Psoas muscle (tissue), 8 donors: ENCODE results near the gene CD300LD. TPM values are rescaled to one million over a fixed set of nuclear protein-coding genes. Genes with fewer than 3 reads are reported as not detected.

Source experiments
- ATAC-seq, 4 donors: fragments of 200-7000 bp; cut with Tn5 transposase; one replicate each; pipeline ENCODE4 v1.9.1; 2020; ENCODE audit warnings: moderate library complexity in 3 of 4, mild to moderate bottlenecking in 2 of 4
- DNase-seq, 2 donors: peaks; one replicate each; pipeline ENCODE4 v3.0.0-alpha.2; 2020
- H3K27ac ChIP-seq: fragments of 200-600 bp; one replicate; pipeline ENCODE4 v1.8.0; 2022
- H3K27me3 ChIP-seq, 3 donors: fragments of 200-600 bp in 1 of 3; one replicate each; pipeline versions ENCODE4 v1.6.1 to v1.8.0; 2013 to 2022; ENCODE audit warnings: low read length in 2 of 3, mild to moderate bottlenecking in 2 of 3, moderate library complexity in 1 of 3; ENCODE audit not compliant: insufficient read depth in 3 of 3
- H3K36me3 ChIP-seq, 2 donors: fragments of 200-600 bp in 1 of 2; one replicate each; pipeline versions ENCODE4 v1.6.1 to v1.8.0; 2013 to 2022; ENCODE audit warnings: low read depth in 1 of 2, mild to moderate bottlenecking in 1 of 2, moderate library complexity in 1 of 2; ENCODE audit not compliant: insufficient read depth in 1 of 2
- H3K4me1 ChIP-seq: fragments of 200-600 bp; one replicate; pipeline ENCODE4 v1.8.0; 2022
- H3K4me3 ChIP-seq: fragments of 200-600 bp; one replicate; pipeline ENCODE4 v1.8.0; 2022; ENCODE audit warnings: mild to moderate bottlenecking
- H3K9me3 ChIP-seq: fragments of 200-600 bp; one replicate; pipeline ENCODE4 v1.8.0; 2022
- WGBS, 3 donors: extraction: QIAGEN DNeasy Blood & Tissue Kit; methylation state at CpG; one replicate each; pipeline versions ENCODE4 v1.1.6 to v1.1.7; 2013; 5-methylcytosine and 5-hydroxymethylcytosine counted together
- intact Hi-C, 2 donors: fragments of 100-400 bp; cut with DNase I; formaldehyde crosslinking; loops; one replicate each; pipeline versions ENCODE4 v1.11.0 to v1.14.2; 2022
- polyA plus RNA-seq, 3 donors: library from polyadenylated mRNA; stranded (reverse); fragments of 200-250 nt; gene quantifications; one replicate each; pipeline ENCODE4 v1.2.3, GENCODE V29; 2013
- total RNA-seq, 4 donors: library from RNA; stranded (reverse); fragmentation: NEBNext Ultra II Directional in 2 of 4; extraction: Animal tissue kit (Norgen Biotek cat#: 25700) in 2 of 4; gene quantifications; one replicate each; pipeline versions ENCODE4 v1.2.1 to v1.2.4, GENCODE V29; 2021 to 2023
- TF ChIP-seq, protein P1 (sequence below): fragments of 200-600 bp; IDR thresholded peaks from one replicate; pipeline ENCODE4 v1.8.0; 2022; ENCODE audit warnings: antibody characterized with exemption
- donor health status: healthy with polysubstance abuse.
- donor health status: DM: no; HTN: no; CAD: no; lungs with moderate emphysema.
- donor health status: Bipolar disorder and iron deficiency.
- donor health status: healthy.
- donor health status: DM: yes; HTN: yes; CAD: no.
- donor health status: DM: no; HTN: no; CAD: no.
- donor health status: DM: no; HTN: no; CAD: no.
- donor health status: DM: yes; HTN: yes; CAD: no.

The CD300LD gene
- total and polyA plus RNA-seq, 7 donors = not detected

DNA sequence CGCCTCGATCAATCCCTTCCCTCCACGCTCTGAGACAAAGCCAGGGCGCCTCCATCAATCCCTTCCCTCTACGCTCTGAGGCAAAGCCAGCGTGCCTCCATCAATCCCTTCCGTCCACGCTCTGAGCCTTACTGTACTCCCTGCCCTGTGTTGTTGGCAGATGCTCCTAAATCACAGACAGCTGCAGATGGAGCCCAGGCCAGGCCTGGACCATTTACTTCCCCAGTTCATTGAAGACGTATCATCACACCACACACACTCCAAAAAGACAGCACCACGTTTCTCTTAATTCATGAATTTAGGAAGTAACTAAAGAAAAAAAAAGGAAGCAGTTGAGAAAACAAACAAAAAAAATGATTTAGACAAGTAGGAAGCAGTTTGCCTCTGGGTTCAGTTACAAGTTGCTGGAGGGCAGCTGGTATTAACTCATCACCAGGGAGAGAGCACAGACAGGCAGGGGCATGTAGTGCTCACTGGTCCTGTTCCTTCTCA lies 7.4 kb upstream of the CD300LD start:
- WGBS, 3 donors = 20 to 26% (median 22%) methylated on average over 10 of the region's 10 CpGs
- no peaks in the 10 kb centered on the region for H3K9me3 ChIP-seq
- DNase-seq = no peak
- no peaks in the 10 kb centered on the region for H3K36me3 ChIP-seq
- peaks cover 0 to 9% (median 0%) of the 10 kb centered on the region in 3 donors for H3K27me3 ChIP-seq
- no peak for ATAC-seq
- H3K4me1 ChIP-seq = no peaks in the 10 kb centered on the region
- TF ChIP-seq, protein P1, sequence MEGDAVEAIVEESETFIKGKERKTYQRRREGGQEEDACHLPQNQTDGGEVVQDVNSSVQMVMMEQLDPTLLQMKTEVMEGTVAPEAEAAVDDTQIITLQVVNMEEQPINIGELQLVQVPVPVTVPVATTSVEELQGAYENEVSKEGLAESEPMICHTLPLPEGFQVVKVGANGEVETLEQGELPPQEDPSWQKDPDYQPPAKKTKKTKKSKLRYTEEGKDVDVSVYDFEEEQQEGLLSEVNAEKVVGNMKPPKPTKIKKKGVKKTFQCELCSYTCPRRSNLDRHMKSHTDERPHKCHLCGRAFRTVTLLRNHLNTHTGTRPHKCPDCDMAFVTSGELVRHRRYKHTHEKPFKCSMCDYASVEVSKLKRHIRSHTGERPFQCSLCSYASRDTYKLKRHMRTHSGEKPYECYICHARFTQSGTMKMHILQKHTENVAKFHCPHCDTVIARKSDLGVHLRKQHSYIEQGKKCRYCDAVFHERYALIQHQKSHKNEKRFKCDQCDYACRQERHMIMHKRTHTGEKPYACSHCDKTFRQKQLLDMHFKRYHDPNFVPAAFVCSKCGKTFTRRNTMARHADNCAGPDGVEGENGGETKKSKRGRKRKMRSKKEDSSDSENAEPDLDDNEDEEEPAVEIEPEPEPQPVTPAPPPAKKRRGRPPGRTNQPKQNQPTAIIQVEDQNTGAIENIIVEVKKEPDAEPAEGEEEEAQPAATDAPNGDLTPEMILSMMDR = no peak
- intact Hi-C loops = no loop called here
- no peak overlapping the region for H3K4me3 ChIP-seq
- H3K27ac ChIP-seq = no peak overlapping the region

DNA sequence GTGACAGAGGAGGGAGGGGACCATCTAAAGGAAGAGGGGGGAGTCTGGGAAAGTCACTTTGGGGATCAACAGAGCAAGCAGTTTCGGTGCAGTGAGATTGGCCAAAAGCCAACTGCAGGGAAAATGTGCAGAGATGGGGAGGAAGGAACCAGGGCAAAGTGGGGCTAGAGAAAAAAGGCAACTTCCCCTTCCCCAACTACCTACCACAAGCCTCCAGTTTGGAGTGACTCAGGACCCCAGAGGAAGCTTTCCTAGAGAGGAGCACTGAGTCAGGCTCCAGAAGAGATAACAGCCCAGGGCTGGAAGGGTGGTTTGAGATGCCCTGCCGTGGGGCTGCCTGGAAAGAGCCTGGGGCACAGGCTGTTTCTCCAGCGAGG lies 6.9 kb upstream of the CD300LD start:
- Histone ChIP-seq H3K9me3 (no peaks in the 10 kb centered on the region), H3K4me3 (no peak overlapping the region), H3K36me3 (no peaks in the 10 kb centered on the region), H3K27ac (no peak overlapping the region), H3K4me1 (no peaks in the 10 kb centered on the region), H3K27me3 (peaks cover 0 to 9% (median 0%) of the 10 kb centered on the region in 3 donors)
- DNase-seq (no peak), ATAC-seq (no peak)
- TF ChIP-seq, protein P1 = no peak
- intact Hi-C loops = no loop called here
- 14 to 18% (median 14%) methylated on average over 3 of the region's 3 CpGs for WGBS, 3 donors

GRCh38 chr17:74598346-74599022 lies 6.4 kb upstream of the CD300LD start:
- WGBS, 3 donors = 77 to 81% (median 77%) methylated on average over 4 of the region's 4 CpGs
- peaks cover 0 to 10% (median 0%) of the 10 kb centered on the region in 3 donors for H3K27me3 ChIP-seq
- DNase-seq = no peak
- no peaks in the 10 kb centered on the region for H3K36me3 ChIP-seq
- intact Hi-C loops = no loop called here
- no peak overlapping the region for H3K4me3 ChIP-seq
- TF ChIP-seq, protein P1 = no peak
- H3K27ac ChIP-seq = no peak overlapping the region
- no peak for ATAC-seq
- no peaks in the 10 kb centered on the region for H3K4me1 ChIP-seq
- no peaks in the 10 kb centered on the region for H3K9me3 ChIP-seq

- DNase-seq (no peak), ATAC-seq (no peak)
- no peaks in the 10 kb centered on the region for H3K36me3 ChIP-seq
- no peak overlapping the region for H3K27ac ChIP-seq
- TF ChIP-seq, protein P1 = no peak
- H3K4me3 ChIP-seq = no peak overlapping the region
- H3K9me3 ChIP-seq = no peaks in the 10 kb centered on the region
- H3K4me1 ChIP-seq = no peaks in the 10 kb centered on the region
- 70 to 78% (median 71%) methylated on average over 8 of the region's 8 CpGs for WGBS, 3 donors
- intact Hi-C loops = no loop called here
- H3K27me3 ChIP-seq = peaks cover 0 to 14% (median 0%) of the 10 kb centered on the region in 3 donors
Measured at GRCh38 chr17:74597069-74597790, 5.1 kb upstream of the CD300LD start.
